HCT116 (cell line): ENCODE results near the gene KCNK5. TPM values are rescaled to one million over a fixed set of nuclear protein-coding genes. Genes with fewer than 3 reads are reported as not detected.

Experiments
- ATAC-seq: fragments of 200-7000 bp; cut with Tn5 transposase; 2 replicates; pipeline ENCODE4 v1.9.1; 2020; ENCODE audit warnings: mild to moderate bottlenecking, moderate library complexity
- BruUV-seq: library from RNA; stranded (reverse); fragments of 400-500 nt; replicated peaks from 2 replicates; lab custom pipeline; 2021; lab: Mats Ljungman, UMichigan
- CTCF ChIA-PET: fragments of 300-600 bp; sonication (Branson Sonifier 250); formaldehyde crosslinking; loops from one replicate; lab custom pipeline; 2021; ENCODE audit warnings: antibody characterized with exemption; lab: Charles Lee
- POLR2A ChIA-PET: fragments of 300-600, 350-600 bp; sonication (Branson Sonifier 250); formaldehyde crosslinking; loops from one replicate; lab custom pipeline; 2021; ENCODE audit warnings: antibody characterized with exemption; lab: Charles Lee
- RAD21 ChIA-PET, 2 experiments: fragments of 300-600 bp; sonication (Branson Sonifier 250); formaldehyde crosslinking; loops; one replicate each; lab custom pipeline; 2023; ENCODE audit warnings: low total read pairs in 2 of 2; ENCODE audit not compliant: uncharacterized antibody in 2 of 2, unreplicated experiment in 2 of 2, low non-redundant PET in 1 of 2; lab: Charles Lee
- DNase-seq: peaks from one replicate; pipeline ENCODE4 v3.0.0-alpha.2; 2010; ENCODE audit warnings: low read depth, low spot score
- H2AFZ ChIP-seq: fragments of 200-600 bp; shearing (Covaris generic), sonication (generic); 2 replicates; pipeline ENCODE4 v1.6.1; 2017; ENCODE audit warnings: low read depth, mixed run types, mixed read lengths, antibody characterized with exemption, low read length; ENCODE audit not compliant: poor library complexity, severe bottlenecking
- H3K27ac ChIP-seq: 2 replicates; pipeline ENCODE4 v1.5.1; 2012; ENCODE audit warnings: low read depth, low read length
- H3K27me3 ChIP-seq: fragments of 200-600 bp; sonication (generic); 2 replicates; pipeline ENCODE4 v1.6.1; 2016; ENCODE audit warnings: mixed run types, low read length, mixed read lengths; ENCODE audit not compliant: insufficient read depth
- H3K36me3 ChIP-seq, 2 experiments: fragments of 200-500 bp in 1 of 2; fragments of 200-600 bp in 1 of 2; sonication (Bioruptor generic) in 1 of 2; sonication (generic) in 1 of 2; 2 replicates each; pipeline versions ENCODE4 v1.5.1 to v1.6.1; 2014 to 2016; ENCODE audit warnings: low read length in 2 of 2, inconsistent platforms in 1 of 2, mixed read lengths in 1 of 2, mixed run types in 1 of 2; ENCODE audit not compliant: insufficient read depth in 2 of 2, control insufficient read depth in 1 of 2
- H3K4me1 ChIP-seq, 2 experiments: fragments of 200-600 bp in 1 of 2; sonication (generic) in 1 of 2; 2 replicates each; pipeline versions ENCODE4 v1.5.1 to v1.6.1; 2012 to 2017; ENCODE audit warnings: low read length in 2 of 2, inconsistent platforms in 1 of 2, mild to moderate bottlenecking in 1 of 2, mixed read lengths in 1 of 2, mixed run types in 1 of 2, moderate library complexity in 1 of 2; ENCODE audit not compliant: insufficient read depth in 2 of 2, control insufficient read depth in 1 of 2
- H3K4me2 ChIP-seq: fragments of 200-600 bp; sonication (generic); 2 replicates; pipeline ENCODE4 v1.6.1; 2017; ENCODE audit warnings: mixed run types, low read length, mixed read lengths
- H3K4me3 ChIP-seq, 2 experiments: fragments of 200-600 bp in 1 of 2; sonication (generic) in 1 of 2; replicated peaks in 1 of 2; 2 replicates each; pipeline ENCODE4 v1.5.1; 2011 to 2016; ENCODE audit warnings: low read length in 2 of 2, control low read depth in 1 of 2, low read depth in 1 of 2, mild to moderate bottlenecking in 1 of 2, mixed read lengths in 1 of 2, mixed run types in 1 of 2
- H3K79me2 ChIP-seq: fragments of 200-600 bp; sonication (generic); 2 replicates; pipeline ENCODE4 v1.6.1; 2017; ENCODE audit warnings: mild to moderate bottlenecking, mixed run types, low read length, moderate library complexity, mixed read lengths; ENCODE audit not compliant: insufficient read depth
- H3K9ac ChIP-seq: fragments of 200-600 bp; sonication (generic); 2 replicates; pipeline ENCODE4 v1.6.1; 2016; ENCODE audit warnings: low read length, mixed read lengths
- H3K9me2 ChIP-seq: fragments of 200-600 bp; sonication (generic), shearing (Covaris generic); 2 replicates; pipeline ENCODE4 v1.6.1; 2017; ENCODE audit warnings: mixed run types, mild to moderate bottlenecking, moderate library complexity; ENCODE audit not compliant: insufficient read depth
- H3K9me3 ChIP-seq, 2 experiments: fragments of 200-500 bp in 1 of 2; fragments of 200-600 bp in 1 of 2; sonication (Bioruptor generic) in 1 of 2; sonication (generic) in 1 of 2; 2 replicates each; pipeline ENCODE4 v1.6.1; 2014 to 2017; ENCODE audit warnings: low read length in 2 of 2, mixed read lengths in 2 of 2, inconsistent platforms in 1 of 2, low read depth in 1 of 2, mild to moderate bottlenecking in 1 of 2, mixed run types in 1 of 2, moderate library complexity in 1 of 2; ENCODE audit not compliant: control insufficient read depth in 1 of 2, insufficient read depth in 1 of 2
- H4K20me1 ChIP-seq: fragments of 200-600 bp; sonication (generic), shearing (Covaris generic); 2 replicates; pipeline ENCODE4 v1.6.1; 2017; ENCODE audit warnings: mixed run types, mild to moderate bottlenecking, moderate library complexity; ENCODE audit not compliant: insufficient read depth
- EZH2phosphoT487 ChIP-seq: fragments of 200-600 bp; IDR thresholded peaks from 2 replicates; pipeline ENCODE4 v1.6.1; 2018; ENCODE audit warnings: antibody characterized with exemption, borderline replicate concordance
- MAX ChIP-seq: IDR thresholded peaks from 2 replicates; pipeline ENCODE4 v1.6.1; 2012
- RAD21 ChIP-seq: IDR thresholded peaks from 2 replicates; pipeline ENCODE4 v1.6.1; 2012; ENCODE audit warnings: low read depth, mild to moderate bottlenecking
- ZBTB33 ChIP-seq: IDR thresholded peaks from 2 replicates; pipeline ENCODE4 v1.6.1; 2011; ENCODE audit warnings: mild to moderate bottlenecking, low read length, moderate library complexity; ENCODE audit not compliant: insufficient replicate concordance; ENCODE audit errors: extremely low read depth
- ZFX ChIP-seq: fragments of 450-650 bp; IDR thresholded peaks from 2 replicates; pipeline ENCODE4 v1.6.1; 2017
- ZNF274 ChIP-seq: fragments of 200-500 bp; sonication (Bioruptor generic); IDR thresholded peaks from 2 replicates; pipeline ENCODE4 v1.6.1; 2014; ENCODE audit warnings: mild to moderate bottlenecking, low read depth, low read length, inconsistent platforms
- intact Hi-C: fragments of 100-400 bp; cut with micrococcal nuclease; formaldehyde crosslinking; loops from 2 replicates; pipeline ENCODE4 v1.10.0; 2022
- total RNA-seq: library from RNA; stranded (reverse); gene quantifications from one replicate; pipeline ENCODE4 v1.2.1, GENCODE V29; 2021; ENCODE audit not compliant: unreplicated experiment
- TF ChIP-seq, protein P1 (sequence below), 3 experiments: fragments of 200-600 bp in 1 of 3; sonication (generic) in 1 of 3; IDR thresholded peaks in 2 of 3; conservative IDR thresholded peaks in 1 of 3; 2 replicates each; pipeline ENCODE4 v1.5.1; 2012 to 2017; ENCODE audit warnings: low read depth in 2 of 3, low read length in 2 of 3, antibody characterized with exemption in 1 of 3, borderline replicate concordance in 1 of 3, control low read depth in 1 of 3, mild to moderate bottlenecking in 1 of 3, mixed read lengths in 1 of 3, mixed run types in 1 of 3, moderate library complexity in 1 of 3; ENCODE audit not compliant: insufficient read depth in 1 of 3
- TF ChIP-seq, protein P2 (sequence below): IDR thresholded peaks from 2 replicates; pipeline ENCODE4 v1.6.1; 2012; ENCODE audit warnings: low read depth

Gene KCNK5
- total RNA-seq, 1 experiment from 2014 or later = 9.5 TPM

- TF ChIP-seq, protein P1, sequence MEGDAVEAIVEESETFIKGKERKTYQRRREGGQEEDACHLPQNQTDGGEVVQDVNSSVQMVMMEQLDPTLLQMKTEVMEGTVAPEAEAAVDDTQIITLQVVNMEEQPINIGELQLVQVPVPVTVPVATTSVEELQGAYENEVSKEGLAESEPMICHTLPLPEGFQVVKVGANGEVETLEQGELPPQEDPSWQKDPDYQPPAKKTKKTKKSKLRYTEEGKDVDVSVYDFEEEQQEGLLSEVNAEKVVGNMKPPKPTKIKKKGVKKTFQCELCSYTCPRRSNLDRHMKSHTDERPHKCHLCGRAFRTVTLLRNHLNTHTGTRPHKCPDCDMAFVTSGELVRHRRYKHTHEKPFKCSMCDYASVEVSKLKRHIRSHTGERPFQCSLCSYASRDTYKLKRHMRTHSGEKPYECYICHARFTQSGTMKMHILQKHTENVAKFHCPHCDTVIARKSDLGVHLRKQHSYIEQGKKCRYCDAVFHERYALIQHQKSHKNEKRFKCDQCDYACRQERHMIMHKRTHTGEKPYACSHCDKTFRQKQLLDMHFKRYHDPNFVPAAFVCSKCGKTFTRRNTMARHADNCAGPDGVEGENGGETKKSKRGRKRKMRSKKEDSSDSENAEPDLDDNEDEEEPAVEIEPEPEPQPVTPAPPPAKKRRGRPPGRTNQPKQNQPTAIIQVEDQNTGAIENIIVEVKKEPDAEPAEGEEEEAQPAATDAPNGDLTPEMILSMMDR (IDR thresholded peaks at IDR 0.05 in 2 of 3, conservative IDR thresholded peaks at IDR 0.05 in 1 of 3; ENCODE audit: borderline replicate concordance in 1 of 3, insufficient read depth in 1 of 3, low read depth in 2 of 3, low read length in 2 of 3) = no peak
Observed at GRCh38 chr6:39172377-39172757, 56.9 kb downstream of the KCNK5 start (continued).

GRCh38 chr6:39171489-39172376, 57.5 kb downstream of the KCNK5 start:
- no peaks in the 10 kb centered on the region for H4K20me1 ChIP-seq
- DNase-seq = no peak
- H3K4me3 ChIP-seq = no peak overlapping the region
- TF ChIP-seq ZBTB33 (no peak), RAD21 (no peak), ZFX (no peak), ZNF274 (no peak), EZH2phosphoT487 (no peak), MAX (no peak)
- TF ChIP-seq, protein P1 (IDR thresholded peaks at IDR 0.05 in 2 of 3, conservative IDR thresholded peaks at IDR 0.05 in 1 of 3; ENCODE audit: borderline replicate concordance in 1 of 3, insufficient read depth in 1 of 3, low read depth in 2 of 3, low read length in 2 of 3) = no peak
- TF ChIP-seq, protein P2, sequence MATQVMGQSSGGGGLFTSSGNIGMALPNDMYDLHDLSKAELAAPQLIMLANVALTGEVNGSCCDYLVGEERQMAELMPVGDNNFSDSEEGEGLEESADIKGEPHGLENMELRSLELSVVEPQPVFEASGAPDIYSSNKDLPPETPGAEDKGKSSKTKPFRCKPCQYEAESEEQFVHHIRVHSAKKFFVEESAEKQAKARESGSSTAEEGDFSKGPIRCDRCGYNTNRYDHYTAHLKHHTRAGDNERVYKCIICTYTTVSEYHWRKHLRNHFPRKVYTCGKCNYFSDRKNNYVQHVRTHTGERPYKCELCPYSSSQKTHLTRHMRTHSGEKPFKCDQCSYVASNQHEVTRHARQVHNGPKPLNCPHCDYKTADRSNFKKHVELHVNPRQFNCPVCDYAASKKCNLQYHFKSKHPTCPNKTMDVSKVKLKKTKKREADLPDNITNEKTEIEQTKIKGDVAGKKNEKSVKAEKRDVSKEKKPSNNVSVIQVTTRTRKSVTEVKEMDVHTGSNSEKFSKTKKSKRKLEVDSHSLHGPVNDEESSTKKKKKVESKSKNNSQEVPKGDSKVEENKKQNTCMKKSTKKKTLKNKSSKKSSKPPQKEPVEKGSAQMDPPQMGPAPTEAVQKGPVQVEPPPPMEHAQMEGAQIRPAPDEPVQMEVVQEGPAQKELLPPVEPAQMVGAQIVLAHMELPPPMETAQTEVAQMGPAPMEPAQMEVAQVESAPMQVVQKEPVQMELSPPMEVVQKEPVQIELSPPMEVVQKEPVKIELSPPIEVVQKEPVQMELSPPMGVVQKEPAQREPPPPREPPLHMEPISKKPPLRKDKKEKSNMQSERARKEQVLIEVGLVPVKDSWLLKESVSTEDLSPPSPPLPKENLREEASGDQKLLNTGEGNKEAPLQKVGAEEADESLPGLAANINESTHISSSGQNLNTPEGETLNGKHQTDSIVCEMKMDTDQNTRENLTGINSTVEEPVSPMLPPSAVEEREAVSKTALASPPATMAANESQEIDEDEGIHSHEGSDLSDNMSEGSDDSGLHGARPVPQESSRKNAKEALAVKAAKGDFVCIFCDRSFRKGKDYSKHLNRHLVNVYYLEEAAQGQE = no peak
- TF ChIP-seq, all 23 proteins: peak for 0
- intact Hi-C loops = no loop called here
- ChIA-PET POLR2A (no interaction called here), CTCF (interaction anchor here (8.6 kb wide), 1 partner anchor 131 kb away, joined by 123 read pairs; no protein-coding TSS in a partner anchor), RAD21 (no interaction called here)
- H3K9me3 ChIP-seq = peaks cover 2 to 6% of the 10 kb centered on the region in 2 experiments; a peak in 3 of 4 replicates
- no peaks in the 10 kb centered on the region for H3K4me1 ChIP-seq
- no TSS peak for BruUV-seq
- no peaks in the 10 kb centered on the region for H3K36me3 ChIP-seq
- H2AFZ ChIP-seq = no peak overlapping the region
- H3K9ac ChIP-seq = no peak overlapping the region
- H3K9me2 ChIP-seq = no peaks in the 10 kb centered on the region
- no peak overlapping the region for H3K27ac ChIP-seq
- ATAC-seq = no peak
- no peaks in the 10 kb centered on the region for H3K79me2 ChIP-seq
- no peaks in the 10 kb centered on the region for H3K27me3 ChIP-seq
- no peak overlapping the region for H3K4me2 ChIP-seq
